Measurements from ENCODE around the gene SMAD3.
A peak's percentile ranks its signal among the peaks of the same experiment; 100 is the strongest.
"Not testable (repeated sequence)": the region's sequence is repeated elsewhere in the genome, so short reads cannot be mapped to it uniquely, and the experiment has no call there.

Gene SMAD3

DNA sequence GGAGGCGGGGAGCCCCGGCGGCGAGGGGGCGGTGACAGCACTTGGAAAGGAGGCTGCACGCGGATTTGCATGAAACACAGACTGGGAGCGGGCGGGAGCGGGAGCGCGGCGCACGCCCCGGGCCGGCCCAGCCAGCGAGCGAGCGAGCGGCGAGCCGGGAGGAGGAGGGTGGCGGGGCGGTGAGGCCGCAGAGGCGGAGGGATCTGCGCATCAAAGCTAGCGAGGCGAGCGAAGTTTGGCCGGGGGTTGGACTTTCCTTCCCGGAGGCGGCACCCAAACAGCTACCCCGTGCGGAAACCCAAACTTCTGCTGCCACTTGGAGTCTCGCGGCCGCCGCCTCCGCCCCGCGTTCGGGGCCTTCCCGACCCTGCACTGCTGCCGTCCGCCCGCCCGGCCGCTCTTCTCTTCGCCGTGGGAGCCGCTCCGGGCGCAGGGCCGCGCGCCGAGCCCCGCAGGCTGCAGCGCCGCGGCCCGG is at the start of gene SMAD3:
Gene SMAD3, plus strand, starts transcription at position 72 of the 475 bp plus-strand sequence. CDS start 553 bp downstream, outside the sequence.
- peak; percentile 82 for DNase-seq

DNA sequence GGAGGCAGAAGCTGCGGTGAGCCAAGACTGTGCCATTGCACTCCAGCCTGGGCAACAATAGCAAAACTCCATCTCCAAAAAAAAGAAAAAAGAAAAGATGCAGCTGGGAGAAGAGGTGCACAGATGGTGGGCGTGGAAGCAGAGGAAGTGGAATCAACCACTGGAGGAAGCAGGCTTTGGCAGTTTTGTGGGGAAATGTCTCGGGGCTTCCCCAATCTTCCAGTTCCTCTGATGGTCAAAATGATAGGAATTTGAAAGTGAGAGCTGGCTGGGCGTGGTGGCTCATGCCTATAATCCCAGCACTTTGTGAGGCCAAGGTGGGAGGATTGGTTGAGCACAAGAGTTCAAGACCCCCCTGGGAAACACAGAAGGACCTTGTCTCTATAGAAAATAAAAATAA is 48.1 kb upstream of the SMAD3 start:
- DNase-seq: peak; percentile 32

DNA sequence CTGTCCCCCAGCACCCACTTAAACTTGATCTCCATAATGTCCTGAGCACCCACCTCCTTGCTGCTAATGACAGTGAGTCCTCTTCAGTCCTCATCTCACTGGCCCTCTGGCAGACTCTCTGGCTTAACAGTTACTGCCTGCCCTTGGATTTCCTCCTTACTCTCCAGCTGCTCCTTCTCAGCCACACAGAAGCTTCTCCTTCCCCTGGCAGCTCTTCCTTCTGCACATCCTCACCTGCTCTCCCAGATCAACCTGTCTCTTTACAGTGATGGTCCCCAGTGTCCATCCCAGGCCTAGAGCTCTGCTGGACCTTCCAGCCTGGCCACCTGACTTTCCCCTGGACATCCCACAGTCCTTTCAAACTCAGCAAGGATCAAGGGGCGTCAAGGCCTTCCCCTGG is 47.4 kb upstream of the SMAD3 start:
- DNase-seq: no peak

DNA sequence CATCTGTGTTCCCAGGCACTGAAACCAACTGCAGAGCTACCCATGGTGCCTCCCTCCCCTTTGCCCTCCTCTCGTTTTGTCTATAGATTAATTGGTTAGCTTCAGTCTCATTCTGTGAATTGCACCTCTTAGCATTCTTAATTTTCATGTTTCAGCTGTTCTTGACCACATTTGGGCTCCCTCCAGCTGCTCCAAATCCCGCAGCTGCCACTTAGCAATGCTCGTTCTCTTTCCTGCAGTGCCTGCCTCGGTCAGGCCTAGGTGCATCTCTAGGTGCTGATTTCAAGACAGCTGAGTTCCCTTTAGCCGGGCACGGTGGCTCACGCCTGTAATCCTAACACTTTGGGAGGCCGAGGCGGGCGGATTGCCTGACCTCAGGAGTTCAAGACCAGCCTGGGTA is 47.0 kb upstream of the SMAD3 start:
- DNase-seq: no peak

- DNase-seq: no peak
Observed at GRCh38 chr15:67019069-67019468, 46.3 kb upstream of the SMAD3 start.

GRCh38 chr15:67019884-67020520 is 45.4 kb upstream of the SMAD3 start:
- no peak for DNase-seq

DNA sequence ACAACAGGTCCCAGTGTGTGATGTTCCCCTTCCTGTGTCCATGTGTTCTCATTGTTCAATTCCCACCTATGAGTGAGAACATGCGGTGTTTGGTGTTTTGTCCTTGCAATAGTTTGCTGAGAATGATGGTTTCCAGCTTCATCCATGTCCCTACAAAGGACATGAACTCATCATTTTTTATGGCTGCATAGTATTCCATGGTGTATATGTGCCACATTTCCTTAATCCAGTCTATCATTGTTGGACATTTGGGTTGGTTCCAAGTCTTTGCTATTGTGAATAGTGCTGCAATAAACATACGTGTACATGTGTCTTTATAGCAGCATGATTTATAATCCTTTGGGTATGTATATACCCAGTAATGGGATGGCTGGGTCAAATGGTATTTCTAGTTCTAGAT is 44.7 kb upstream of the SMAD3 start:
- DNase-seq: not testable (repeated sequence)

DNA sequence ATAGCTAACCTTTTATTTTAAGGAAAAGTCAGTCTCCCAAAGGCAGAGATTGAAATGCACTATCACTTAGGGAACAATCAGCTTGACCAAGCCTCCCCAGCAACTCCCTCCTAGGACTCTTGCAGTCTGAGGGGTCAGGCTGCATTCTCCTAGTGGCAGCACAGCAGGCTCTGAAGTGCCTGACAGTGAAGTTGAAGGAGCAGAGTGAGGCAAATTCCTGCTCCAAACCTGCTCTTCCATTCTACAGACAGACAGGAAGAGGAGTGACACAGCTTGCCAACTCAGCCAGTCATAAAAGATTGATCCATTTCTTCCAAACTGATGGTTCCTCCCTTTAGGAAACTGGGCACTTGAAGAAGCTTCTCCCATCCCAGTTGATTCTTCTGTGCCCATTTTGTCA is 43.9 kb upstream of the SMAD3 start:
- DNase-seq: no peak

- no peak for DNase-seq
Observed at GRCh38 chr15:67022587-67023105, 42.8 kb upstream of the SMAD3 start.

DNA sequence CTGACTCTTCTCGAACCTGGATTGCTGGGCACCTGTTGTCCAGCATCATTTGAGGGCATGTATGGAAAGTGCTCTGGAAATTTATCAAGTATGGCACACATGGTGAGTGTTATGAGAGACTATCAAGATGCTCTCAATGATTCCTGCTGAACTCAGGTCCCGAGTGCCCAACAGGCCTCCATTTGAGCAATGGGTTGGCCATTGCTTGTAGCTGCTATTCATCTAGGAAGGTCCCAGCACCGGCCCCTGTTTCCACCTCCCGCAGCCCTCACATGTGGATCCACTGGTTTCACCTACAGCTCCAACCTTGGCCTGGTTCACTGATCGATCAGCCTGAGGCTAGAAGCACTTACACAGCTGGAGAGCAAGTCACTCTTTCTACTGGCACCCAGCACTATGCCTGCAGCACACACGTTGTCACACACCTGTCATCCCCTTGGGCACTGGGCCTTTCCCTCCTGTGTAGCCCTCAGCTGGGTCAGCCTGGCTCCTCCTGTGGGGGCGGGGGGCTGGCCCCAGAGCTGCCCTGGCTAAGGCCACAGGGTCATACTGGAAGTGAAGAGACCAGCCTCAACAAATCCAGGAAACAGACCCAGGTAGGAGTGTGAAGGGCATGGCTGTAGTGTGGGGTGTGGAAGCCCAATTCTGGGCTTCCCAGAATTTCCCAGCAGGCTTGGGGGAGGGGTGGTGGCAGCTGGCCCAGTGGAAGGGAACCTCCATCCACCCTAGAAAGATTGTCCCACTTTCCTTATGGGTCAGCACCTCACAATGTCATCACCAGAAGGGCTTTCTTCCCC is 41.7 kb upstream of the SMAD3 start:
- no peak for DNase-seq

DNA sequence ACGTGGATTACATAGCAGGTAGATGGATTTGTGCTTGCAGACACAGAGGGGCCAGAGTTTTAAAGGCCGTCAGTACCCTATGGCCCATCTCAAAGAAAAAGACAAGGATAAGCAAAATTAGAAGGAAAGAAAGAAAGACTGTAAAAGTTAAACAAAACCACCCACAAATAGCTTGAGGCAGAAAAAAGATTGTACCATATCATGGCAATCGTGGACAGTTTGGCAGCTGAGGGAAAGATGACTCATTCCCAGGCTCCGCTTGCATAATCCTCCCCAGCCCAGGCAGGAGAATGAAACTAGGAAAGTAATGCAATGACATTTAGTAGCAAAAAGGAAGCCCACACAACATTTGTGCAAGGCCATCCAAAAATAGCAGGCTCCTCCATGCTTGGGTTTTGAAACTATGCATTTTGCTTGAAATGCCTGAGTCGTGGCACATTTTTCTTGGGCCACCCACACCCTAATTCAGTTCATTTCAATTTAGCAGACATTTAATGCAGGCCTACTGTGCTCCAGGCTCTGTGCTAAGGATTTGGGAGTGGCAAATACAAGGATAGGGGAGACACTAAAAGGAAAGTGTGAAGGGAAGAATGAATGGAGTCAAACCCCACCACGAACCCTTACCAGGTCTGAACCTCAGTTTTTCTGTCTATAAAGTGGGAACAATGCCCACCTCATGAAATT is 40.9 kb upstream of the SMAD3 start:
- DNase-seq: peak; percentile 53

- no peak for DNase-seq
Observed at GRCh38 chr15:67024998-67025368, 40.4 kb upstream of the SMAD3 start.

DNA sequence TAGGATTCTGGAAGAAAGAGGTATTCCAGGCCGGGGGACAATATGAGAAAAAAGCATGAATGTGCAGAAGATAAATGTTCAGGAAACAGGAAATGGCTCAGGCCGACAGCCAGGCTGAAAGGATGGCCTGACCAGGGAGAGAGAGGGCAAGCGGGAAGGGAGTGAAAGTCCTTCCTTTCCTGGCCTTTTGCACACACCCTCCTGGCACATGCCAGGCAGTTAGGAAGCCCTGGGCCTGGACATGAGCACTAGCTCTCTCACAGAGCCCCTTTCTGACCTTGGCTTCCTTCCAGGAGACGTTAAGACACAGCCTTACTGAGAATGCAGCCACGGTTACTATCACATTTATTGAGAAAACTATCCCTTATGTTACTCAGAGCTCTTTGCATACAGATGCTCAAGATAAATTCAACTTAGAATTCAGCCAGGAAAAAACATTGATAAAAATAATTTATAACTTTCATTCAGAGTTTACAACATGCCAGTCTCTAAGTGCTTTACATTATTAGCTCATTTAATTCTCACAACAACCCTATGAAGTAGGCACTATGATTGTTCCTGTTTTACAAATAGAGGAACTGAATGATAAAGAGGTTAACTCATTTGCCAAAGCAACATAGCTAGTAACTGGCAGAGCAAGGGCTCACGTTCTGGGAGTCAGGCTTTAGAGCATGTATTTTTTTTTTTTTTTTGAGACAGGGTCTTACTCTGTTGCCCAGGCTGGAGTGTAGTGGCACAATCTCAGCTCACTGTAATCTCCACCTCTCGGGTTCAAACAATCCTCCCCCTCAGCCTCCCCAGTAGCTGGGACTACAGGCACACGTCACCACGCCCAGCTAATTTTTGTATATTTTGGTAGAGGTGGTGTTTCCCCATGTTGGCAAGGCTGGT is 39.4 kb upstream of the SMAD3 start:
- no peak for DNase-seq

- DNase-seq: no peak
Observed at GRCh38 chr15:67026610-67026967, 38.8 kb upstream of the SMAD3 start.

GRCh38 chr15:67028440-67028839 is 37.0 kb upstream of the SMAD3 start:
- not testable (repeated sequence) for DNase-seq

DNA sequence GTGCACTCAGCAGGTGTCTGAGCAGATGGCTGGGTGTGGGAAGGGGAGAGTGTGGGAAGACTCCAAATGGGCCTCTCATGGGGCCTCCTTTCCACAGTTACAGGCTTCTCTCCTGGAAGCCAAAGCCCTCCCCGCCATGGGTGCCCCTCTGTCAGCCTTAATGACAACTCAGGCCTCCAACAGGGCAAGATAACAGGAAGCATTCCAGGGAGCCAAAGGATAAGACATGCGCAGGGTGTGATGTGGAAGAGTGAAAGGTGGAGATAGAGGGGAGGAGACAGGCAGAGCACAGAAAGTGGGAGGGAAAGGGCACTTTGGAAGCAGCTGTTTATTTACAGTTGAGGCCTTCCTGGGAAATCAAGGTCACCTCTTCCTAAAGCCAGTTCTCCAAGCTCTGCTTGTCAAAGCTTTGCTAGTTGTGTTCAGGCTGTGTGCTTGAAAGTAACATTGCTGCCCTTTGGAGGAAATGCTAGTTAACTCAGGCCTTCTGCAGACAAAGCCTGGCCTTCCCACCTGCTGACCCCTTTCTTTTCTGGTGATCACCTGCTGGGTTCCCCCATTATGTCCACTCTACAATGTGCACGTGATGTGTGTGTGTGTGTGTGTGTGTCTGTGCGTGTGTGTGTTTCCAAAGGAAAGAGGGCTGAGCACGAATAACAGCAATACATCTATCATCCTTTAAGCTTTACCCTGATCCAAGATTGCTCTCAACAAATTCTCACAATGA is 35.2 kb upstream of the SMAD3 start:
- DNase-seq: no peak

DNA sequence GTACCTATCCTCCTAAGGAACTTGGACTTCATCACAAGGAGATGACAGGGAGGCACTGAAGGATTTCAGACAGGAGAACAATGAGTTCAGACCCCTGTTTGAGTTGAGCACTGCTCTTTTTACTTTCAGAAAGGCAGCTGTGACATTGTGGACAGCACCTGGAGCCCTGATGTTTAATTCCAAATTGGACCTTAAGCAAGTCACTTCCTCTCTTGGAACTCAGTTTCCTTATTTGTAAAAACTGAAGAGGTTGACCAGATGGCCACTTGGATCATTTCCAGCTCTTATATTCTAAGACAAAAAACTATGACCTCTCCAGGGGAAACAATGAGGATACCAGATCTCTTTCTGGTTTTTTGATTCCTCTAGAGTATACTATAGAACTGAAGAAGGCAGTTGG is 34.1 kb upstream of the SMAD3 start:
- no peak for DNase-seq

DNA sequence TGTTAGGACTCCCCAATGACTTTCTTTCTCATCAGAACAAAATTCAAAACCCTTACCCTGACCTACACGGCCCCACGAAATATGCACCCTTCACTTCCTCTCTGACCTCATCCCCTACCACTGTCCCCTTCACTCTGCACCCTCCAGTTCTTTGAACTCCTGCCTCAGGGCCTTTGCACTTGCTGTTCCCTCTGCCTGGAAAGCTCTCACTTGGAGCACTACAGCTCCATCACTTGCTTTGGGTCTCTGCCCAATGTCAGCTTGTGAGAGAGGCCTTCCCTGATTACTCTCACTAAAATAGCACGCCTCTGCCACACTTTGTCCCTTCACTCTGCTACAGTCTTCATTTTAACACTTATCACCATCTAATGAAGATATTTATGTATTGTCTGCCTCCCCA is 32.8 kb upstream of the SMAD3 start:
- DNase-seq: no peak

GRCh38 chr15:67033012-67033411 is 32.4 kb upstream of the SMAD3 start:
- DNase-seq: peak; percentile 39

- DNase-seq: peak; percentile 22
Observed at GRCh38 chr15:67033571-67034044, 31.8 kb upstream of the SMAD3 start.

DNA sequence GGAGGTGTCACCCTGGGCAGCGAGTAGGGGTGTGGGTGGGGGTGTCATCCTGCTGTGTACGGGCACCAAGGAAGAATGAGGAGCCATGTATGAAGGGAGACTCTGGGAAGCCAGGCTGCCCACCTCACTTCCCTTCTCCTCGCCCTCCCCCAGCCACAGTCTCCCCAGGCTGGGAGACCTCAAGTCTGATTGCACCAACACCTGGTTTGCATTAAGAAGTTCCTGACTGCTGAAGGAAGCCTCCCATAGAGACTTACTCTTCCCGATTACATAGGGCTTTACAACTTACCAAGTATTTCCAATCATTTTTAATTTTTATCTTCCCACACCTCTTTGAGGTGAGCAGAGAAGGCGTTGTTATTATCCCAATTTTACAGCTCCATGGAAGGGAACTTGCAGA is 29.5 kb upstream of the SMAD3 start:
- no peak for DNase-seq

All from CD4-positive, alpha-beta T cell treated with Interferon gamma for 1 hour (primary cell).